GM19023 (cell line): ENCODE results near the gene TACC2.
"Not testable (repeated sequence)": the region's sequence is repeated elsewhere in the genome, so short reads cannot be mapped to it uniquely, and the experiment has no call there.

Source experiments
- ATAC-seq: cut with Tn5 transposase; IDR thresholded peaks from one replicate; pipeline ENCODE4 v1.9.1; 2021; ENCODE audit warnings: mild to moderate bottlenecking, moderate library complexity; ENCODE audit not compliant: unreplicated experiment

The TACC2 gene

GRCh38 chr10:121988361-121989324 is at the start of gene TACC2:
TACC2 (plus strand) TSS chr10:121989163; CDS start chr10:122021982, 32,819 bp downstream.
- no peak for ATAC-seq

- no peak for ATAC-seq
Observed at GRCh38 chr10:121941532-121941931, 47.4 kb upstream of the TACC2 start.

GRCh38 chr10:121942749-121943416 is 46.1 kb upstream of the TACC2 start:
- no peak for ATAC-seq

DNA sequence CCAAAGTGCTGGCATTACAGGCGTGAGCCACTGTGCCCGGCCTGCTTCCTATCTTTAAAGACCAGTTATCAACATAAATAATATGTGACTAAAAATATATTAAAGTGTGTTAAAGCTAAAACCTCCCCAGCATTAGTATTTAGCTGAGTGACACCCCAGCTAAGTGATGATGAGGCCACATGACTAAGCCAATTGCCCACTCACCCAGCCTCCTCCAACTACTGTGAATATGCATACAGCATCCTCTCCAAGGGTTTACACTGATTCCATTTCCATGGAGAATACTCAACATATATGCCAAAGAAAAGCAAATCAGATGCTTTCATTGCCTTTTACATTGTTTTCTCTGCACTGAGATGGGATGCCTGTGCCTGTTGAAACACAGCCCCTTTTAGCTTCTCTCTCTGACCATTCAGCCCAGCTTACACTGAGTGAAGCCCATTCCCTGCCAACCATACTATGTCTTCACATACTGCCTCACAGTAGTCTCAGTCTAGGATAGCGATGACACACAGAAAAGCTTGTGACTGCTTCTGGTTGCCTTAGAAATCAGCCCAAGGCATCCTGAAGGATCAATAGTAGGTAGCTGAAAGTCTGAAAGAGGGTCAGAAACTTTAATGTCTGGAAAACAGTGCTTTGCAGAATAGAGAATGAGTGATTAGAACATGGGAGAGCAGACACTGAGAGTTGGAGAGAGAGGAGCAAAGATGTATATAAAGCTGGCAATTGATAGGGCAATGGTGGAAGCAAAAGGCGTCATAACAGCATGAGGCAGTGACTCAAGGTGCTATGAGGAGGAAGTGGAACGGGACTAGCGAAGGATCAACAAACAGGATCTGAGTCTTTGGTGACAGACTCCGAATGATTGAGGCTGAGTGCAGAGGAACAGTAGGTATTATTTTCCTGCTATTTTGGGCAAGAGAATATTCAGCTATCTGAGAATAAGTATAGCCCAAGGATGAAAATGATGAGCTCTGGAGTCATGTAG is 41.3 kb upstream of the TACC2 start:
- ATAC-seq: no peak

DNA sequence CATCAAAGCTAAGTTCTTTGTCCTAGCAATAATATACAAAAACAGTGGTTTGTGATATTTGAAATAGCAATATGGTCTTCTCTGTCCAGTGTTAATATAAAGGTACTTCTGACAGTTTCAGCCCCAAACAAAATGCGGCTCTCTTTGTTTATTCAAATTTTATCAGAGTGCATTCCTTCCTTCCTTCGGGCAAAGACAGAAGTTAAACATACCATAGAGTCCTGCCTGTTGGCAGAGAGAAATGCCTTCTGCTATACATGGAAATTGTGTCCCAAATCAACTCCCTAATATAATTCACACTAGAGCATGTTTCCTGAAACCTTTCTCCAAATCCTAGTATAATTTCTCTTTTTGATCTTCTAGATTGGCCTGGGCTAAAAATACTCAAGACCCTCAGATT is 39.9 kb upstream of the TACC2 start:
- no peak for ATAC-seq

DNA sequence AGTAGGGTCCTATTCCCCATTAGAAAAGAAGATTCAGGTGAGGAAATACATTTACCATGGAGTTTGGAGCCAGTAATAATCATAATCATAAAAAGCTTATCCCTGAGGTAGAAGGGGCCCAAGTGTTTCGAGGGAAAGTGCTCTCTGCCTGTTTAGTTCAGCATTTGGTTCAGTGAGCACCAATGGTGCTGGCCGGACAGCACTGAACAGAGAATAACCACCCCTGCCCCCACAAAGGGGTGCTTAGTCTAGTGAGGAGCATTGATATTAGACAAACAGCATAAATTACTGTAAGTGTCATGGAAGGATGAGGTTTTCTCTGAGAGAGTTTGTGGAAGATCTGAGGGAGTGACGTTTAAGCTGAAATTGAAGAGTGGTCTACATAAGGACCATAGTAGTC is 39.5 kb upstream of the TACC2 start:
- ATAC-seq: no peak

DNA sequence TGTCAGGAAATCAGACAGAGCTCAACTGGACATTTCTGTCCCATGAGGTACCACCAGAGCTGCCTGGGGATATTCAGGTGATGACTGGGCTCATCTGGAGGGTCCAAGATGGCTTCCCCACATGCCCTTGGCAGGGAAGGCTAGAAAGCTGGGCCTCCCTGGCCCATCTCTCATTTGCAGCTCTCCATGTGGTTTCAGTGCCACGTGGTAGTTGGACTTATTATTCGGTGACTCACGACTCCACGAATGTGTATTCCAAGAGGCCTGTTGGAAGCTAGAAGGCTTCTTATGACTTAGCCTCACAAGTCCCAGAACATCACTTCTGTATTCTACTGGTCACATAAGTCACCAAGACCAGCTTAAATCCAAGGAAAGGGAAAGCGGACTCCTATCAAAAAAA is 36.7 kb upstream of the TACC2 start:
- ATAC-seq: no peak

DNA sequence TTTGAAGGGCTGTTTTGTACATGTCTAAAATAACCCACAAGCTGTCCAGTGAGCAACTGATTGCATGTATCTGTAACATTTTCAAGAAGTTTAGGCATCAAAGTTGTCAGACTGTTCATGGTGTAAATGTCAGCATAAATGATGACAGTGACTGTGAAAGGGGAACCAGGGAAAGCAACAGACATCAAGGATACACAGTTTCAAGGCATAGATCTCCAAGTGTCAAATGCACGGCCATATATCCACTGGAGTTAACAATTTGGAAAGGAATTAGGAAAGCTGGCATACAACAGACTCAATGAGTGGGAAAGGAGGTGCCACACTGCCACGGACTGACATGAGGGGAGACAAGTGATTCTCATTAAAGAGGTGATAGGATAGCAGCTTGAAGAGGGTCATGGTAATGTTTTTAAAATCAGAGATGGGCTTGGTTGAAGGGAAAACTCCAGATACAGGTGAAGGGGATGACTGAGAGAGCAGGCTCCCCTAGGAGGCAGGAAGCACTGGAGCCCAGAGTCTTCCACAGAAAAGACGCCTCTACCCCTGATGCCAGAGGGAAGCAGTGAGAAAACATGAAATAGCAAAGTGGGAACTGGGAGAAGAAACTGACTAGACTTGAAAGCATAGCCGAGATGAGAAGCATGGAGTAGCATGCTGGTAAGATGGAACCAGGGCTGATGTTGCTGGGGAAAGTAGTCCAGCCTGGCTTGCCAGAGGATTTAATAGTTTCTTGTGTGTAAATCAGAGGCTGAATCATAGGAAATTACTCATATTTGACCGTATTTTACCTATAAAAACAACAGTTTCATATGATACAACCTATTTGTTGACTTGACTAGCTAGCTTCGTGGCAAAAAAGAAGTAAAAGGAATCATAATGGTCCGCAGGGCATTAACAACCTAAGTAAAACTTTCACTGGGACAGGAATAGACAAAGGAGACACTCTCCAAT is 32.6 kb upstream of the TACC2 start:
- no peak for ATAC-seq

DNA sequence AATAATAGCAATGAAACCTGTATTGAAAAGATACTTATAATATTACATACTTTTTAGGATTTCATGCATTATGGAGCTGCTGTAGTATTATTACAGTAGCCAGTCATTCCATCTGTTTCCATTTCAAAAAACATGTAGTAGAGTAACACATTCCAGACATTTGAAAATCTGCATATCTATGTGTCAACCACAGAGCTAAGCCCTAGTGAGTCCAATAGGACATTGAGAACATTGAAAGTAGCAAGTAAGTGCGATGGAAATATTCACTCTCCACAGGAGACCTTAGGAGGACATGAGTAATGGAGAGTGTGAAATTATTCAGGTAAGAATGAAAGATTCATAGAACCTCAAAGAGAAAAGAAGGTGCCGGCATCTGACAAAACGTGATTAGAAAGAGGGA is 29.3 kb upstream of the TACC2 start:
- ATAC-seq: no peak

GRCh38 chr10:121961456-121961855 is 27.5 kb upstream of the TACC2 start:
- no peak for ATAC-seq

GRCh38 chr10:121965996-121966395 is 23.0 kb upstream of the TACC2 start:
- no peak for ATAC-seq

DNA sequence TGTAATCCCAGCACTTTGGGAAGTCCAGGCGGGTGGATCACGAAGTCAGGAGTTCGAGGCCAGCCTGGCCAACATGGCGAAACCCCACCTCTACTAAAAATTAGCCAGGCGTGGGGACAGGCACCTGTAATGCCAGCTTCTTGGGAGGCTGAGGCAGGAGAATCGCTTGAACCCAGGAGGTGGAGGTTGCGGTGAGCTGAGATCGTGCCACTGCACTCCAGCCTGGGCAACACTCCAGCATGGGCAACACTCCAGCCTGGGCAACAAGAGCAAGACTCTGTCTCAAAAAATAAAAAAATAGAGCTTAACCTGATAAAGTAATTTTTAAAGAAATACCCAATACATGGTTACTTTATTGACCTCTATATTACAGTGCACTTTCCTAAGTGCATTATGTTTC is 19.9 kb upstream of the TACC2 start:
- not testable (repeated sequence) for ATAC-seq

DNA sequence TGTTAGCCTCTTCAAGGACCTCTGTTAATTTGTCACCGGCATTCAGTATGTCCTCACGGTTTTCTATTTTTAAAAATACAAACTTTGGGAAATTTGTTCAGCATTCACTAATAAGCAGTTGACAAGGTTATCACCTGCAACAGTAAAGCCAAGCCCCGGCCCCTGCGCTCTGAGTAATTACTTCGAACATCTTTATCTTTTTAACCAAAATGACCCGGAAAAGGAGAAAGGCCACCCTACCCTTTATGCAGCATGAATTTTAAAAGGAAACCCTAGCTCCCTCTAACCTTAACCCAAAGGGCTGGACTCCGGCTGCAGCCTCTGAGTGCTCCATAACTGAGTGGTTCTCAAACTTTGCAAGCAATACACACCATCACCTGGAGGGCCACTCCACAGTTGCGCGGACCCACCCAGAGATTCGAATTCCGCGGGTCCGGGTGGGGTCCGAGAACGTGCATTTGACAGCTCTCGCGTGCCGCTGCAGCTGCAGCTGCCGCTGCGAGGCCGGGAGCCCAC is 14.9 kb upstream of the TACC2 start:
- no peak for ATAC-seq

- peak; percentile 79 for ATAC-seq
Observed at GRCh38 chr10:121974535-121975294, 14.2 kb upstream of the TACC2 start, which contains the start of gene NSMCE4A. NSMCE4A (minus strand) TSS chr10:121975217; CDS start chr10:121975165, 52 bp downstream.

GRCh38 chr10:121975295-121976086 is 13.5 kb upstream of the TACC2 start:
- peak; percentile 5 for ATAC-seq

DNA sequence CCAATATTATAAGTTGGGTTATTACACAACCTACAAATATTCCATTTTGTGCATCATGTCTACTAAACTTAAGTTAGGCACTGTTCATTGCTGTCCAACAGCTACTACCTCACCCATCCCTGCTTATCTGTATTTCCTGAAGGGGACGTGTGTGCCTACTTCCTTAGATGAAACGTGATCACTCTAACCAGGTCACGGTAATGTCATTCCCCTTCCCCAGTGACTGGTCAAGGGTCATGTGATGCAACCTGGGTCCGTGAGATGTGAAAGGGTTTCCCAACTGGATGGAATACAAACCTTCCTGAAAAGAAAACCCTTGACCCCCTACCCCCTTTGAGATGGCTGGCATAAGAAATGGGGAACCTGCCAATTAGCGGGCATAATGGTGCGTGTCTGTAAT is 12.4 kb upstream of the TACC2 start:
- no peak for ATAC-seq

GRCh38 chr10:121978511-121978910 is 10.5 kb upstream of the TACC2 start:
- ATAC-seq: no peak

DNA sequence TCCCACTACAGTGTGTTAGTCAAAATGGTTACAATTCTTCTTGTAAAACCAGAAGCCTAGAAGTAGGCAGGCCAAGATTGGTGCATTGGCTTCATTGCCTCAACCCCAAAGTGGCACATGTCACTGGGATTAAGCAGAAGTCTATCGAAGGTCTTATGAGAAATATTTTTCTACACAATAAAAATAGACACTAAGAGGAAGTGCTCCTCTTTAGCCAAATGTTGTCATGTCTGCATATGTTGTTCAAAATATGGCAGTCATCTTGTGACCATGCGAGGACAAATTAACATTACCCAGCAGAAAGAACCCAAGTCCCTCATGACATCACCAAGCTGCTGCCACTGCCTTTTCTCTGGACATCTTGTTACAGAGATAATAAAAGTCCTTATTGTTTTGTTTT is 7.6 kb upstream of the TACC2 start:
- ATAC-seq: no peak
